Cardiac fibroblast (primary cell): ENCODE results near the gene RAB27A.
A peak's percentile ranks its signal among the peaks of the same experiment; 100 is the strongest.

Experiments used
- DNase-seq, 2 donors: peaks; one replicate each; pipeline versions ENCODE4 v3.0.0 to v3.0.0-alpha.2; 2010; ENCODE audit warnings: low read depth in 2 of 2
- H3K4me3 ChIP-seq, 2 donors: replicated peaks in 1 of 2; 1 replicate in 1 of 2; 2 replicates in 1 of 2; pipeline ENCODE4 v1.5.1; 2011; ENCODE audit warnings: low read depth in 2 of 2, low read length in 2 of 2, mild to moderate bottlenecking in 2 of 2, moderate library complexity in 1 of 2
- CTCF ChIP-seq: IDR thresholded peaks from one replicate; pipeline ENCODE4 v1.5.1; 2011; ENCODE audit warnings: low read depth, mild to moderate bottlenecking, low read length, inconsistent platforms

The RAB27A gene

DNA sequence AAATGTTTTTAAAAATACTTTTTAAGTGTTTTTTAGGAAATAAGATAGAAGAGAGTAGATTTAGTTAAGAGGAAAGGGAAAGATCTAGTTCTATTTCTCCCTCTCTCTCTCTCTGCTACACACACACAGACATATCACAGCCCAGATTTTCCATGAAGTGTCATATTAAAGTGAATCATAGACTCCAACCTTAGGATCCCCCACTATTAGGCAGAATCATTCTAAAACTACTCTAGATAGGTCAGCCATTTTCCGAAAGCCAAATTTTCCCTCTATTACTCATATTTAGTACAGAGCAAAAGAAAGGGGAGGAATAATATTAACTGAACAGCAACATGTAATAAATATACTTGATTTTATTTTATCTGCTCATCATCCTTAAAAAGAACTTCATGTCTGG is 47.7 kb downstream of the RAB27A start:
- no peak overlapping the region for H3K4me3 ChIP-seq
- no peak for TF ChIP-seq CTCF
- peak; percentile 34 to 83 for DNase-seq

DNA sequence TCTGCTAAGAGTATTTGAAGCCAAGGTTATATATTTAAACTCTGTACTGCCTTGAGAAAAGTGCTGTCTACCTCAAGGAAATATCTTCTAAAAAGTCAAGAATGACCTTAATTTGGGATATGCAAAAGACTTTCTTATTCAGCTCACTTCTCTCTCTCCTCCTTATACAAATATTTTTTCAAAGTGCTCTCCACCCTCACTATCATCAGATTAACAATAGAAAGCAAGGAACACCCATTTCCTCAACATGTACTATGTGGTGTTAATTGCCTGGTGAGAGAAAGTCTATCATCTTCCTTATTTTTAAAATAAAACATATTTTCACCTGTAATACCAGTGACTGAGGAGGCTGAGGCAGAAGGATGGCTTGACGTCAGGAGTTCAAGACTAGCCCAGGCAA is 48.4 kb downstream of the RAB27A start:
- H3K4me3 ChIP-seq: no peak overlapping the region
- TF ChIP-seq CTCF: no peak
- DNase-seq: no peak

- TF ChIP-seq CTCF: no peak
- no peak for DNase-seq
Observed at GRCh38 chr15:55240125-55240760, 49.4 kb downstream of the RAB27A start.

GRCh38 chr15:55239440-55240124 is 50.0 kb downstream of the RAB27A start:
- no peak for DNase-seq
- H3K4me3 ChIP-seq: no peak overlapping the region
- no peak for TF ChIP-seq CTCF

More at GRCh38 chr15:55240125-55240760, 49.4 kb downstream of the RAB27A start:
- no peak overlapping the region for H3K4me3 ChIP-seq

DNA sequence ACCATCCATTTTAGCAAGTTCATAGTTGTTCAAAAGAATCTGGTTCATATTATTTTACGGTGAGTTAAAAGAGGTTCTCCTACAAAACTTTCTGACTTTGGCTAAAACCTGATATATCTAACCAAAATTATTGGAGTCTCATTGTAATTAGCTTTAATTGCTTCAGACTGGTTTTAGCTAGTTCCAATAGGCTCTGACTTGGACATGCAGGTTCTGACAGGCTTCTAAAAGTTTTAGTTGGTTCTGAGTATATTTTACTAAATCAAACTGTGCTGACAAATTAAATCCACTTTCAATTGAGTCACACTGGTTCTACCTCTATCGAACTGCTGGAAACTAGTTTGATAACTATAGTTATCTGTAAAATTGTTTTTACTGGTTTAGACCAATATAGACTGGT is 50.7 kb downstream of the RAB27A start:
- DNase-seq: no peak

More for the DNA sequence above, 50.7 kb downstream of the RAB27A start:
- H3K4me3 ChIP-seq: no peak overlapping the region
- no peak for TF ChIP-seq CTCF
